ENCODE results near the gene CFAP298.

DNA sequence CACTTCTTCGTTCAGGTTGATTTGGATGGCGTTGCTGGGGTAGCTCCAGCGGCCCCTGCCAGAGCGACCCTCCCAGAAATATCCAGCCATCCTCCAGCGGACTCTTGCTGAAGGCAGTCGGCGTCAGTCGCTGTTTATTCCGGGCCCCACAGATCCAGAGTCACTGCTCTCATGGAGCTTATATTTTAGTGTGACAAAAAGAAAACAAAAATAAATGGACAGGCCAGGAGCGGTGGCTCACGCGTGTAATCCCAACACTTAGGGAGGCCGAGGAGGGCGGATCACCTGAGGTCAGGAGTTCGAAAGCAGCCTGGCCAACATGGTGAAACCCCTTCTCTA is 791 bp upstream of the CFAP298 start:
- TF ChIP-seq, protein P1, sequence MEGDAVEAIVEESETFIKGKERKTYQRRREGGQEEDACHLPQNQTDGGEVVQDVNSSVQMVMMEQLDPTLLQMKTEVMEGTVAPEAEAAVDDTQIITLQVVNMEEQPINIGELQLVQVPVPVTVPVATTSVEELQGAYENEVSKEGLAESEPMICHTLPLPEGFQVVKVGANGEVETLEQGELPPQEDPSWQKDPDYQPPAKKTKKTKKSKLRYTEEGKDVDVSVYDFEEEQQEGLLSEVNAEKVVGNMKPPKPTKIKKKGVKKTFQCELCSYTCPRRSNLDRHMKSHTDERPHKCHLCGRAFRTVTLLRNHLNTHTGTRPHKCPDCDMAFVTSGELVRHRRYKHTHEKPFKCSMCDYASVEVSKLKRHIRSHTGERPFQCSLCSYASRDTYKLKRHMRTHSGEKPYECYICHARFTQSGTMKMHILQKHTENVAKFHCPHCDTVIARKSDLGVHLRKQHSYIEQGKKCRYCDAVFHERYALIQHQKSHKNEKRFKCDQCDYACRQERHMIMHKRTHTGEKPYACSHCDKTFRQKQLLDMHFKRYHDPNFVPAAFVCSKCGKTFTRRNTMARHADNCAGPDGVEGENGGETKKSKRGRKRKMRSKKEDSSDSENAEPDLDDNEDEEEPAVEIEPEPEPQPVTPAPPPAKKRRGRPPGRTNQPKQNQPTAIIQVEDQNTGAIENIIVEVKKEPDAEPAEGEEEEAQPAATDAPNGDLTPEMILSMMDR (IDR thresholded peaks at IDR 0.05), result no peak
- no peak for TF ChIP-seq POLR2A (IDR thresholded peaks at IDR 0.05)
